Gastrocnemius medialis (tissue), 4 donors: ENCODE results near the gene SLC13A5. TPM values are rescaled to one million over a fixed set of nuclear protein-coding genes. Genes with fewer than 3 reads are reported as not detected.

ENCODE experiments used
- ATAC-seq, 2 donors: fragments of 150-250 bp; one replicate each; pipeline ENCODE4 v1.9.1; 2016
- DNase-seq, 2 donors: peaks; one replicate each; pipeline ENCODE4 v3.0.0-alpha.2; 2019
- H3K27ac ChIP-seq, 4 donors: fragments of 200-600 bp; sonication (generic); 1 replicate in 1 of 4; 2 replicates in 3 of 4; pipeline ENCODE4 v1.5.1; 2016 to 2018; ENCODE audit warnings: mild to moderate bottlenecking in 2 of 4, moderate library complexity in 1 of 4
- H3K27me3 ChIP-seq, 3 donors: fragments of 200-600 bp; sonication (generic) in 2 of 3; 1 replicate in 1 of 3; 2 replicates in 2 of 3; pipeline versions ENCODE4 v1.5.1 to v1.6.0; 2016 to 2019; ENCODE audit warnings: mild to moderate bottlenecking in 1 of 3, moderate library complexity in 1 of 3
- H3K36me3 ChIP-seq, 2 donors: fragments of 200-600 bp; sonication (generic) in 1 of 2; one replicate each; pipeline ENCODE4 v1.5.1; 2017 to 2018
- H3K4me1 ChIP-seq, 2 donors: fragments of 200-600 bp; sonication (generic) in 1 of 2; one replicate each; pipeline ENCODE4 v1.5.1; 2016 to 2017; ENCODE audit warnings: mild to moderate bottlenecking in 2 of 2
- H3K4me3 ChIP-seq, 4 donors: fragments of 200-600 bp; sonication (generic) in 3 of 4; 1 replicate in 1 of 4; 2 replicates in 3 of 4; pipeline ENCODE4 v1.5.1; 2016 to 2019; ENCODE audit warnings: mild to moderate bottlenecking in 2 of 4
- H3K9me3 ChIP-seq, 3 donors: fragments of 200-600 bp; sonication (generic) in 2 of 3; 1 replicate in 1 of 3; 2 replicates in 2 of 3; pipeline ENCODE4 v1.5.1; 2016 to 2019
- CTCF ChIP-seq, 5 experiments: fragments of 450-650 bp in 3 of 5; fragments of 200-600 bp in 2 of 5; sonication (generic) in 2 of 5; IDR thresholded peaks in 4 of 5; conservative IDR thresholded peaks in 1 of 5; 1 replicate in 4 of 5; 2 replicates in 1 of 5; pipeline ENCODE4 v1.5.1; 2016 to 2019; ENCODE audit warnings: antibody characterized with exemption in 5 of 5, mild to moderate bottlenecking in 3 of 5, moderate library complexity in 3 of 5
- POLR2A ChIP-seq, 2 donors: fragments of 450-650 bp; IDR thresholded peaks; one replicate each; pipeline ENCODE4 v1.6.1; 2017; ENCODE audit warnings: antibody characterized with exemption in 2 of 2, mild to moderate bottlenecking in 2 of 2, moderate library complexity in 2 of 2
- in situ Hi-C, 4 donors: fragments of 200-750 bp; cut with MboI; loops; one replicate each; pipeline versions ENCODE4 v1.15.0 to v1.8.0; 2017; ENCODE audit warnings: low sequenced_read_pairs in 4 of 4
- intact Hi-C: fragments of 100-400 bp; cut with DNase I; formaldehyde crosslinking; loops from one replicate; pipeline ENCODE4 v1.15.1; 2023; ENCODE audit warnings: low total_unique reads
- total RNA-seq, 4 donors: library from RNA; depleted of rRNA; stranded (reverse); fragments of >200 nt; gene quantifications; one replicate each; pipeline versions ENCODE4 v1.1.0 to v1.2.3, GENCODE V29; 2016

Gene SLC13A5
- total RNA-seq, 4 donors from 2014 or later: 0.10 to 0.64 (median 0.39) TPM; not detected in 1

- no peak for ATAC-seq
- H3K27ac ChIP-seq: no peak overlapping the region
- no peaks in the 10 kb centered on the region for H3K36me3 ChIP-seq
- no peak overlapping the region for H3K4me3 ChIP-seq
- TF ChIP-seq POLR2A (IDR thresholded peaks at IDR 0.05) (no peak), CTCF (IDR thresholded peaks at IDR 0.05 in 4 of 5, conservative IDR thresholded peaks at IDR 0.05 in 1 of 5) (no peak)
- no peak for DNase-seq
- no peaks in the 10 kb centered on the region for H3K9me3 ChIP-seq
- in situ Hi-C loops: loop anchor here in 2 of 4 donors (25.0 kb wide), 2 partner anchors 111 to 161 kb away; partner anchors contain the start of genes FBXO39 (in 1 of the 2) and TEKT1 (in 1 of the 2)
- intact Hi-C loops: no loop called here
- H3K4me1 ChIP-seq: no peaks in the 10 kb centered on the region
- peaks cover 0 to 4% (median 0%) of the 10 kb centered on the region in 3 donors for H3K27me3 ChIP-seq
Measured at GRCh38 chr17:6676802-6677157, 36.4 kb downstream of the SLC13A5 start.

GRCh38 chr17:6675201-6675825 lies 37.9 kb downstream of the SLC13A5 start:
- DNase-seq (no peak), ATAC-seq (no peak)
- H3K27me3 ChIP-seq: peaks cover 4 to 6% (median 5%) of the 10 kb centered on the region in 3 donors
- intact Hi-C loops (no loop called here), in situ Hi-C loops (loop anchor here in 2 of 4 donors (25.0 kb wide), 2 partner anchors 112 to 162 kb away; partner anchors contain the start of genes FBXO39 (in 1 of the 2) and TEKT1 (in 1 of the 2))
- no peak overlapping the region for H3K27ac ChIP-seq
- no peaks in the 10 kb centered on the region for H3K4me1 ChIP-seq
- H3K9me3 ChIP-seq: no peaks in the 10 kb centered on the region
- H3K36me3 ChIP-seq: no peaks in the 10 kb centered on the region
- TF ChIP-seq POLR2A (IDR thresholded peaks at IDR 0.05) (no peak), CTCF (IDR thresholded peaks at IDR 0.05 in 4 of 5, conservative IDR thresholded peaks at IDR 0.05 in 1 of 5) (no peak)
- H3K4me3 ChIP-seq: no peak overlapping the region

- in situ Hi-C loops (loop anchor here in 3 of 4 donors (25.0 kb wide), 2 partner anchors 163 to 338 kb away; partner anchors contain the start of genes BCL6B (in 3 of the 3), RNASEK (in 3 of the 3) and TEKT1 (in 1 of the 3)), intact Hi-C loops (no loop called here)
- Histone ChIP-seq H3K27me3 (peaks cover 4 to 6% (median 5%) of the 10 kb centered on the region in 3 donors), H3K4me1 (no peaks in the 10 kb centered on the region), H3K27ac (no peak overlapping the region), H3K9me3 (no peaks in the 10 kb centered on the region), H3K36me3 (no peaks in the 10 kb centered on the region), H3K4me3 (no peak overlapping the region)
- TF ChIP-seq POLR2A (IDR thresholded peaks at IDR 0.05) (no peak), CTCF (IDR thresholded peaks at IDR 0.05 in 4 of 5, conservative IDR thresholded peaks at IDR 0.05 in 1 of 5) (no peak)
- no peak for DNase-seq
- no peak for ATAC-seq
Measured at GRCh38 chr17:6674586-6674985, 38.6 kb downstream of the SLC13A5 start.

GRCh38 chr17:6671431-6671830 lies 41.7 kb downstream of the SLC13A5 start:
- DNase-seq (no peak), ATAC-seq (no peak)
- in situ Hi-C loops: loop anchor here in 3 of 4 donors (25.0 kb wide), 2 partner anchors 166 to 341 kb away; partner anchors contain the start of genes BCL6B (in 3 of the 3), RNASEK (in 3 of the 3) and TEKT1 (in 1 of the 3)
- TF ChIP-seq POLR2A (IDR thresholded peaks at IDR 0.05) (no peak), CTCF (IDR thresholded peaks at IDR 0.05 in 4 of 5, conservative IDR thresholded peaks at IDR 0.05 in 1 of 5) (no peak)
- no peak overlapping the region for H3K4me3 ChIP-seq
- no peaks in the 10 kb centered on the region for H3K36me3 ChIP-seq
- H3K27me3 ChIP-seq: peaks cover 0 to 6% (median 5%) of the 10 kb centered on the region in 3 donors
- H3K4me1 ChIP-seq: no peaks in the 10 kb centered on the region
- H3K27ac ChIP-seq: no peak overlapping the region
- intact Hi-C loops: no loop called here
- no peaks in the 10 kb centered on the region for H3K9me3 ChIP-seq
